H1 (cell line): ENCODE data around the gene ARL6IP5. TPM values are rescaled to one million over a fixed set of nuclear protein-coding genes. Genes with fewer than 3 reads are reported as not detected.

Source experiments
- CTCF ChIA-PET: fragments of 300-600 bp; sonication (Branson Sonifier 250); formaldehyde crosslinking; loops from one replicate; lab custom pipeline; 2021; ENCODE audit not compliant: partially characterized antibody; lab: Charles Lee
- POLR2A ChIA-PET: fragments of 300-600 bp; sonication (Branson Sonifier 250); formaldehyde crosslinking; loops from one replicate; lab custom pipeline; 2021; ENCODE audit warnings: inconsistent platforms; ENCODE audit not compliant: partially characterized antibody; lab: Charles Lee
- DNase-seq, 2 experiments: peaks; one replicate each; pipeline versions ENCODE4 v3.0.0 to v3.0.0-alpha.2; 2010 to 2022; ENCODE audit warnings: low spot score in 2 of 2, low read depth in 1 of 2, mixed read lengths in 1 of 2
- FAIRE-seq: peaks from 2 replicates; lab custom pipeline; 2011; peaks lifted over from hg19 to GRCh38; lab: Jason Lieb, UNC
- H2AFZ ChIP-seq: 2 replicates; pipeline ENCODE4 v1.8.1; 2012; ENCODE audit warnings: low read length, inconsistent platforms
- H2AK5ac ChIP-seq: 2 replicates; pipeline ENCODE4 v1.6.1; 2013; ENCODE audit warnings: low read depth, low read length
- H2BK120ac ChIP-seq: replicated peaks from 2 replicates; pipeline ENCODE3; 2013; ENCODE audit warnings: low read depth, low read length, inconsistent platforms
- H2BK12ac ChIP-seq: 2 replicates; pipeline ENCODE4 v1.6.1; 2013; ENCODE audit warnings: low read depth, low read length
- H2BK15ac ChIP-seq: 2 replicates; pipeline ENCODE4 v1.6.1; 2013; ENCODE audit warnings: low read length
- H2BK20ac ChIP-seq: 2 replicates; pipeline ENCODE4 v1.6.1; 2013; ENCODE audit warnings: low read length
- H2BK5ac ChIP-seq: 2 replicates; pipeline ENCODE4 v1.6.1; 2013; ENCODE audit warnings: low read depth, low read length
- H3K14ac ChIP-seq: 2 replicates; pipeline ENCODE4 v1.6.1; 2013; ENCODE audit warnings: inconsistent platforms; ENCODE audit not compliant: insufficient read length
- H3K18ac ChIP-seq: 2 replicates; pipeline ENCODE4 v1.6.1; 2013; ENCODE audit warnings: low read length; ENCODE audit errors: extremely low read depth
- H3K23ac ChIP-seq: 2 replicates; pipeline ENCODE4 v1.6.1; 2013; ENCODE audit warnings: inconsistent platforms; ENCODE audit not compliant: insufficient read length
- H3K23me2 ChIP-seq: 2 replicates; pipeline ENCODE4 v1.6.1; 2013; ENCODE audit warnings: low read depth, low read length
- H3K27ac ChIP-seq: 2 replicates; pipeline ENCODE4 v1.6.1; 2011; ENCODE audit warnings: low read depth, low read length, inconsistent platforms
- H3K27me3 ChIP-seq, 4 experiments: replicated peaks in 1 of 4; 1 replicate in 1 of 4; 2 replicates in 3 of 4; pipeline versions ENCODE4 v1.6.1 to v1.8.1; 2011 to 2013; ENCODE audit warnings: low read length in 3 of 4, mild to moderate bottlenecking in 3 of 4, inconsistent platforms in 2 of 4, mixed read lengths in 2 of 4, moderate library complexity in 1 of 4; ENCODE audit not compliant: control insufficient read depth in 3 of 4, insufficient read depth in 3 of 4; ENCODE audit errors: extremely low read depth in 1 of 4
- H3K36me3 ChIP-seq, 4 experiments: 2 replicates each; pipeline versions ENCODE4 v1.6.1 to v1.8.1; 2011 to 2013; ENCODE audit warnings: mild to moderate bottlenecking in 4 of 4, low read length in 3 of 4, moderate library complexity in 2 of 4, control low read depth in 1 of 4, inconsistent platforms in 1 of 4; ENCODE audit not compliant: insufficient read depth in 4 of 4, control insufficient read depth in 2 of 4
- H3K4ac ChIP-seq: replicated peaks from 2 replicates; pipeline ENCODE3; 2013; ENCODE audit warnings: low read length, low read depth, mixed read lengths, inconsistent platforms; ENCODE audit not compliant: insufficient read length
- H3K4me1 ChIP-seq, 4 experiments: replicated peaks in 1 of 4; 1 replicate in 1 of 4; 2 replicates in 3 of 4; pipeline versions ENCODE4 v1.6.1 to v1.8.1; 2011 to 2013; ENCODE audit warnings: low read length in 3 of 4, inconsistent platforms in 2 of 4, mixed read lengths in 1 of 4; ENCODE audit not compliant: insufficient read depth in 4 of 4, control insufficient read depth in 3 of 4
- H3K4me2 ChIP-seq, 2 experiments: 2 replicates each; pipeline versions ENCODE4 v1.6.1 to v1.8.1; 2011 to 2013; ENCODE audit warnings: low read depth in 2 of 2, low read length in 2 of 2, control low read depth in 1 of 2, inconsistent platforms in 1 of 2, mild to moderate bottlenecking in 1 of 2; ENCODE audit not compliant: insufficient read depth in 1 of 2
- H3K4me3 ChIP-seq, 4 experiments: fragments of 200-600, 300-600 bp in 1 of 4; sonication (generic), shearing (Covaris generic), sonication (Bioruptor Twin) in 1 of 4; 2 replicates each; pipeline versions ENCODE4 v1.5.1 to v1.8.1; 2011 to 2016; ENCODE audit warnings: low read length in 4 of 4, low read depth in 3 of 4, control low read depth in 2 of 4, inconsistent platforms in 2 of 4, mild to moderate bottlenecking in 2 of 4, mixed read lengths in 1 of 4, moderate library complexity in 1 of 4; ENCODE audit not compliant: insufficient read depth in 2 of 4; ENCODE audit errors: extremely low read depth in 1 of 4
- H3K56ac ChIP-seq: replicated peaks from 2 replicates; pipeline ENCODE3; 2013; ENCODE audit warnings: low read depth, mild to moderate bottlenecking, mixed read lengths, low read length, inconsistent platforms; ENCODE audit not compliant: insufficient read length
- H3K79me1 ChIP-seq: 2 replicates; pipeline ENCODE4 v1.6.1; 2013; ENCODE audit warnings: low read depth, low read length, control low read depth
- H3K79me2 ChIP-seq, 2 experiments: 2 replicates each; pipeline versions ENCODE4 v1.6.1 to v1.8.1; 2012 to 2013; ENCODE audit warnings: low read length in 2 of 2, mild to moderate bottlenecking in 2 of 2, inconsistent platforms in 1 of 2; ENCODE audit not compliant: insufficient read depth in 2 of 2, control insufficient read depth in 1 of 2
- H3K9ac ChIP-seq, 4 experiments: replicated peaks in 1 of 4; 1 replicate in 1 of 4; 2 replicates in 3 of 4; pipeline versions ENCODE4 v1.6.1 to v1.8.1; 2011 to 2013; ENCODE audit warnings: low read depth in 3 of 4, low read length in 3 of 4, control low read depth in 2 of 4, mild to moderate bottlenecking in 2 of 4, moderate library complexity in 2 of 4, inconsistent platforms in 1 of 4; ENCODE audit errors: extremely low read depth in 1 of 4
- H3K9me3 ChIP-seq, 2 experiments: 2 replicates each; pipeline versions ENCODE4 v1.6.1 to v1.8.1; 2012 to 2013; ENCODE audit warnings: mild to moderate bottlenecking in 2 of 2, moderate library complexity in 2 of 2, control low read depth in 1 of 2, inconsistent platforms in 1 of 2, low read depth in 1 of 2, low read length in 1 of 2, mixed read lengths in 1 of 2; ENCODE audit not compliant: insufficient read depth in 2 of 2
- H4K20me1 ChIP-seq, 2 experiments: replicated peaks in 1 of 2; 2 replicates each; pipeline versions ENCODE3 to v1.8.1; 2011 to 2013; ENCODE audit warnings: inconsistent platforms in 2 of 2, low read length in 2 of 2, mild to moderate bottlenecking in 1 of 2; ENCODE audit not compliant: insufficient read depth in 2 of 2, control insufficient read depth in 1 of 2
- H4K5ac ChIP-seq: 2 replicates; pipeline ENCODE4 v1.6.1; 2013; ENCODE audit warnings: low read length, low read depth, mixed read lengths, inconsistent platforms; ENCODE audit not compliant: insufficient read length
- H4K8ac ChIP-seq: 2 replicates; pipeline ENCODE4 v1.8.0; 2013; ENCODE audit warnings: mild to moderate bottlenecking, moderate library complexity, low read length, inconsistent platforms; ENCODE audit not compliant: insufficient read depth; ENCODE audit errors: extremely low read depth
- H4K91ac ChIP-seq: replicated peaks from 2 replicates; pipeline ENCODE3; 2013; ENCODE audit warnings: low read length, mixed read lengths, inconsistent platforms; ENCODE audit not compliant: insufficient read length
- BACH1 ChIP-seq: IDR thresholded peaks from 2 replicates; pipeline ENCODE4 v1.6.1; 2012; ENCODE audit warnings: low read length, improper control_type of control experiment
- CBX8 ChIP-seq: fragments of 300-800, 300-1000 bp; sonication (generic); IDR thresholded peaks from 2 replicates; pipeline ENCODE4 v1.7.1; 2016; ENCODE audit warnings: low read depth, low read length, borderline replicate concordance
- EP300 ChIP-seq, 2 experiments: IDR thresholded peaks; 1 replicate in 1 of 2; 2 replicates in 1 of 2; pipeline ENCODE4 v1.6.1; 2011 to 2012; ENCODE audit warnings: low read depth in 2 of 2, low read length in 2 of 2, mild to moderate bottlenecking in 2 of 2, borderline replicate concordance in 1 of 2, inconsistent platforms in 1 of 2, moderate library complexity in 1 of 2
- JUN ChIP-seq: IDR thresholded peaks from 2 replicates; pipeline ENCODE4 v1.6.1; 2011; ENCODE audit warnings: low read depth, mild to moderate bottlenecking, improper control_type of control experiment, low read length
- KDM4A ChIP-seq: IDR thresholded peaks from one replicate; pipeline ENCODE4 v1.7.1; 2012; ENCODE audit warnings: low read depth, mild to moderate bottlenecking, moderate library complexity, low read length, inconsistent platforms; ENCODE audit not compliant: severe bottlenecking
- KDM5A ChIP-seq: fragments of 200-600 bp; IDR thresholded peaks from 2 replicates; pipeline ENCODE4 v1.7.1; 2012; ENCODE audit warnings: mild to moderate bottlenecking, low read length, inconsistent platforms, mixed read lengths
- PHF8 ChIP-seq: fragments of 200-600 bp; sonication (generic); conservative IDR thresholded peaks from 2 replicates; pipeline ENCODE4 v1.7.1; 2012; ENCODE audit warnings: low read depth, mild to moderate bottlenecking, inconsistent platforms, low read length, moderate library complexity
- RAD21 ChIP-seq, 2 experiments: IDR thresholded peaks in 1 of 2; conservative IDR thresholded peaks in 1 of 2; 2 replicates each; pipeline ENCODE4 v1.6.1; 2011; ENCODE audit warnings: low read depth in 2 of 2, low read length in 2 of 2, improper control_type of control experiment in 1 of 2, inconsistent platforms in 1 of 2, mild to moderate bottlenecking in 1 of 2, moderate library complexity in 1 of 2
- SP1 ChIP-seq: IDR thresholded peaks from 2 replicates; pipeline ENCODE4 v1.6.1; 2011; ENCODE audit warnings: low read depth, low read length
- TBP ChIP-seq: IDR thresholded peaks from 2 replicates; pipeline ENCODE4 v1.6.1; 2011; ENCODE audit warnings: low read depth, low read length, improper control_type of control experiment
- WGBS, 2 experiments: shearing (Covaris generic) in 1 of 2; methylation state at CpG; one replicate each; pipeline versions ENCODE4 v1.1.6 to v1.1.7; 2013 to 2015; ENCODE audit warnings: low lambda C conversion rate in 2 of 2, mixed read lengths in 2 of 2, inconsistent platforms in 1 of 2, low coverage in 1 of 2, missing lambda C conversion rate in 1 of 2; ENCODE audit not compliant: insufficient replicate concordance in 2 of 2, insufficient coverage in 1 of 2, insufficient read length in 1 of 2; ENCODE audit errors: extremely low coverage in 1 of 2, missing lambda C conversion rate in 1 of 2; 5-methylcytosine and 5-hydroxymethylcytosine counted together
- polyA plus RNA-seq, 7 experiments: library from polyadenylated mRNA; depleted of rRNA in 3 of 7; stranded (reverse) in 5 of 7; unstranded in 2 of 7; fragments of >200 nt in 5 of 7; fragments of 200-250 nt in 2 of 7; gene quantifications; 1 replicate in 5 of 7; 2 replicates in 1 of 7; 4 replicates in 1 of 7; pipeline versions ENCODE4 v1.2.1 to v1.2.3, GENCODE V29; 2011 to 2013; ENCODE audit warnings: missing spikeins in 2 of 7, mixed read lengths in 2 of 7
- total RNA-seq: library from RNA; stranded (reverse); fragmentation: NEBNext Ultra II Directional; extraction: Animal tissue kit (Norgen Biotek cat#: 25700); gene quantifications from 2 replicates; pipeline ENCODE4 v1.2.1, GENCODE V29; 2021

Gene ARL6IP5
- total and polyA plus RNA-seq, 2 of the 8 experiments (the other 6 are each of a cell fraction or from before 2014, with no cell fraction given) = 24.9 to 30.1 TPM

- Histone ChIP-seq H3K27ac (no peak overlapping the region), H4K5ac (no peak overlapping the region), H3K79me1 (no peaks in the 10 kb centered on the region), H3K23ac (no peak overlapping the region), H3K56ac (no peak overlapping the region), H2BK20ac (no peak overlapping the region), H2BK12ac (no peak overlapping the region), H3K4me1 (peaks cover 0 to 6% (median 4%) of the 10 kb centered on the region in 4 experiments; a peak in 5 of 7 replicates), H3K9ac (no peak overlapping the region), H3K9me3 (no peaks in the 10 kb centered on the region), H3K4ac (no peak overlapping the region), H3K4me3 (no peak overlapping the region), H4K91ac (no peak overlapping the region), H3K14ac (no peak overlapping the region), H3K23me2 (no peaks in the 10 kb centered on the region), H2BK120ac (no peak overlapping the region), H4K8ac (no peak overlapping the region), H3K79me2 (no peaks in the 10 kb centered on the region), H2BK5ac (no peak overlapping the region), H3K27me3 (peaks cover 0 to 7% (median 4%) of the 10 kb centered on the region in 4 experiments; a peak in 3 of 7 replicates), H4K20me1 (no peaks in the 10 kb centered on the region), H2AK5ac (no peak overlapping the region), H2BK15ac (no peak overlapping the region), H2AFZ (no peak overlapping the region), H3K18ac (no peak overlapping the region), H3K36me3 (no peaks in the 10 kb centered on the region), H3K4me2 (no peak overlapping the region)
- WGBS, 2 experiments = 83% methylated on average over 4 of the region's 4 CpGs; no CpG with 5 or more reads in 1 of the 2 experiments
- POLR2A ChIA-PET = interaction anchor here (1.0 kb wide), 1 partner anchor 11 kb away, joined by 3 read pairs; no protein-coding TSS in a partner anchor
- TF ChIP-seq BACH1 = no peak
- TF ChIP-seq KDM5A = no peak
- no peak for TF ChIP-seq RAD21 (IDR thresholded peaks at IDR 0.05 in 1 of 2, conservative IDR thresholded peaks at IDR 0.05 in 1 of 2; ENCODE audit: low read depth in 2 of 2, low read length in 2 of 2)
- no peak for TF ChIP-seq CBX8
- no peak for TF ChIP-seq KDM4A
- no peak for TF ChIP-seq JUN
- no peak for TF ChIP-seq EP300 (IDR thresholded peaks at IDR 0.05; ENCODE audit: borderline replicate concordance in 1 of 2, low read depth in 2 of 2, low read length in 2 of 2)
- TF ChIP-seq TBP = no peak
- no peak for TF ChIP-seq PHF8
- no peak for TF ChIP-seq SP1
- DNase-seq (no peak), FAIRE-seq (no peak)
- CTCF ChIA-PET = no interaction called here
Measured at GRCh38 chr3:69142797-69143454, 58.2 kb downstream of the ARL6IP5 start.
